Natural killer cell (primary cell): ENCODE data around the gene LILRB5. TPM values are rescaled to one million over a fixed set of nuclear protein-coding genes. Genes with fewer than 3 reads are reported as not detected.
"Not testable (repeated sequence)": the region's sequence is repeated elsewhere in the genome, so short reads cannot be mapped to it uniquely, and the experiment has no call there.

ENCODE experiments used
- ATAC-seq, 3 donors: fragments of 150-1000 bp in 2 of 3; fragments of 200-7000 bp in 1 of 3; cut with Tn5 transposase; 1 replicate in 1 of 3; 2 replicates in 2 of 3; pipeline ENCODE4 v1.10.0; 2021; ENCODE audit warnings: mild to moderate bottlenecking in 2 of 3, moderate library complexity in 2 of 3
- DNase-seq, 2 donors: peaks; one replicate each; pipeline versions ENCODE4 v3.0.0 to v3.0.0-alpha.2; 2013 to 2021; ENCODE audit warnings: mixed read lengths in 1 of 2
- H3K27ac ChIP-seq: one replicate; pipeline ENCODE4 v1.5.1; 2013; ENCODE audit warnings: mild to moderate bottlenecking, low read length
- H3K27me3 ChIP-seq: one replicate; pipeline ENCODE4 v1.6.1; 2013; ENCODE audit warnings: low read length; ENCODE audit not compliant: control insufficient read depth, insufficient read depth
- H3K36me3 ChIP-seq: one replicate; pipeline ENCODE4 v1.6.1; 2013; ENCODE audit warnings: low read length; ENCODE audit not compliant: control insufficient read depth, insufficient read depth
- H3K4me1 ChIP-seq: one replicate; pipeline ENCODE4 v1.6.1; 2013; ENCODE audit warnings: low read length; ENCODE audit not compliant: control insufficient read depth, insufficient read depth
- H3K4me3 ChIP-seq: one replicate; pipeline ENCODE4 v1.5.1; 2013; ENCODE audit warnings: low read length
- H3K9me3 ChIP-seq: one replicate; pipeline ENCODE4 v1.6.1; 2013; ENCODE audit warnings: low read length; ENCODE audit not compliant: control insufficient read depth, insufficient read depth
- H3K27ac Mint-ChIP-seq, 2 donors: one replicate each; pipeline ENCODE4 v1.8.0; 2022; ENCODE audit warnings: mild to moderate bottlenecking in 2 of 2, mixed read lengths in 2 of 2, moderate library complexity in 1 of 2
- H3K27me3 Mint-ChIP-seq, 2 donors: one replicate each; pipeline ENCODE4 v1.8.0; 2022; ENCODE audit warnings: low read depth in 2 of 2, mixed read lengths in 2 of 2
- H3K36me3 Mint-ChIP-seq: one replicate; pipeline ENCODE4 v1.8.0; 2022; ENCODE audit warnings: mixed read lengths
- H3K4me1 Mint-ChIP-seq, 2 donors: one replicate each; pipeline ENCODE4 v1.8.0; 2022; ENCODE audit warnings: mixed read lengths in 2 of 2
- H3K4me3 Mint-ChIP-seq: one replicate; pipeline ENCODE4 v1.8.0; 2022; ENCODE audit warnings: mild to moderate bottlenecking, moderate library complexity, mixed read lengths
- H3K9me3 Mint-ChIP-seq, 2 donors: one replicate each; pipeline ENCODE4 v1.8.0; 2022; ENCODE audit warnings: mixed read lengths in 2 of 2
- WGBS: methylation state at CpG from one replicate; pipeline ENCODE4 v1.1.7; 2013; ENCODE audit warnings: missing lambda C conversion rate; ENCODE audit not compliant: insufficient coverage; 5-methylcytosine and 5-hydroxymethylcytosine counted together
- intact Hi-C: fragments of 100-400 bp; cut with micrococcal nuclease; formaldehyde crosslinking; loops from one replicate; pipeline ENCODE4 v1.14.2; 2022
- total RNA-seq, 4 donors: library from RNA; stranded (reverse); fragments of 120-200 nt in 1 of 4; gene quantifications; one replicate each; pipeline versions ENCODE4 v1.2.3 to v1.2.4, GENCODE V29; 2013 to 2022
- TF ChIP-seq, protein P1 (sequence below): fragments of 200-600 bp; IDR thresholded peaks from one replicate; pipeline ENCODE4 v1.8.0; 2022; ENCODE audit warnings: antibody characterized with exemption

The LILRB5 gene
- total RNA-seq, 3 donors from 2014 or later (not counting 1 experiment from before 2014, with no cell fraction given): 0.09 to 0.18 TPM; not detected in 1

- intact Hi-C loops: no loop called here
- no peaks in the 10 kb centered on the region for H3K9me3 ChIP-seq
- no peak overlapping the region for H3K27ac ChIP-seq
- no peak for ATAC-seq
- no peak for DNase-seq
- H3K27me3 Mint-ChIP-seq: peaks cover 10 to 12% of the 10 kb centered on the region in 2 donors
- H3K4me3 ChIP-seq: no peak overlapping the region
- H3K36me3 Mint-ChIP-seq: no peaks in the 10 kb centered on the region
- H3K4me3 Mint-ChIP-seq: no peak overlapping the region
- no peaks in the 10 kb centered on the region for H3K27me3 ChIP-seq
- H3K36me3 ChIP-seq: no peaks in the 10 kb centered on the region
- no peaks in the 10 kb centered on the region for H3K9me3 Mint-ChIP-seq
- H3K4me1 Mint-ChIP-seq: peaks cover 0 to 4% of the 10 kb centered on the region in 2 donors
- H3K27ac Mint-ChIP-seq: no peak overlapping the region
- TF ChIP-seq, protein P1, sequence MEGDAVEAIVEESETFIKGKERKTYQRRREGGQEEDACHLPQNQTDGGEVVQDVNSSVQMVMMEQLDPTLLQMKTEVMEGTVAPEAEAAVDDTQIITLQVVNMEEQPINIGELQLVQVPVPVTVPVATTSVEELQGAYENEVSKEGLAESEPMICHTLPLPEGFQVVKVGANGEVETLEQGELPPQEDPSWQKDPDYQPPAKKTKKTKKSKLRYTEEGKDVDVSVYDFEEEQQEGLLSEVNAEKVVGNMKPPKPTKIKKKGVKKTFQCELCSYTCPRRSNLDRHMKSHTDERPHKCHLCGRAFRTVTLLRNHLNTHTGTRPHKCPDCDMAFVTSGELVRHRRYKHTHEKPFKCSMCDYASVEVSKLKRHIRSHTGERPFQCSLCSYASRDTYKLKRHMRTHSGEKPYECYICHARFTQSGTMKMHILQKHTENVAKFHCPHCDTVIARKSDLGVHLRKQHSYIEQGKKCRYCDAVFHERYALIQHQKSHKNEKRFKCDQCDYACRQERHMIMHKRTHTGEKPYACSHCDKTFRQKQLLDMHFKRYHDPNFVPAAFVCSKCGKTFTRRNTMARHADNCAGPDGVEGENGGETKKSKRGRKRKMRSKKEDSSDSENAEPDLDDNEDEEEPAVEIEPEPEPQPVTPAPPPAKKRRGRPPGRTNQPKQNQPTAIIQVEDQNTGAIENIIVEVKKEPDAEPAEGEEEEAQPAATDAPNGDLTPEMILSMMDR: no peak
- WGBS: 78% methylated on average over 2 of the region's 3 CpGs
- H3K4me1 ChIP-seq: peaks cover 3% of the 10 kb centered on the region
These were observed 16.7 kb upstream of the LILRB5 start for GRCh38 chr19:54273821-54274220.

- H3K27me3 ChIP-seq, H3K27ac Mint-ChIP-seq, H3K9me3 ChIP-seq, H3K27ac ChIP-seq, intact Hi-C loops, H3K9me3 Mint-ChIP-seq, ATAC-seq, H3K36me3 Mint-ChIP-seq, DNase-seq, H3K4me1 ChIP-seq, H3K4me1 Mint-ChIP-seq, H3K4me3 ChIP-seq, H3K36me3 ChIP-seq, H3K4me3 Mint-ChIP-seq: not testable (repeated sequence)
- peaks cover 15 to 21% of the 10 kb centered on the region in 2 donors for H3K27me3 Mint-ChIP-seq
- 36% methylated on average over 4 of the region's 5 CpGs for WGBS
These were observed 15.1 kb upstream of the LILRB5 start for GRCh38 chr19:54272181-54272580.

DNA sequence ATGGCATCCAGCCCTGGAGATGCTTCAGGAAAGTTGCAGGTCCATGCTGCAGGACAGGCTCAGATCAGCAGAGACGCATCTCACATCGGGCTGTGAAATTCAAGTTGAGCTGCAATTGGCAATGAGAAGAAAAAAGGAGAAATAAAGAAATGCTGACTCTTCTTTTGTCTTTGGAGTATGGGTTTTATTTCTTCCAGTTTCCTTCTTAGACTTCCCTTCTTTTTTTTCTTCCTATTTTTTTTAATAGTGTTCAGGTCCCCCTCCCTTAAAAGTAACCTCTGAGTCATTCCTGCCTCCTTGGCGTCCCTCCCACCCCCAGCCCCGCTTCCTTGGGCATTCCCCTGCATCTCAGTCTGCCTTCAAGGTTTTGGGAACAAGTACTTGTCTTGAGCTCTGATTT lies 14.5 kb upstream of the LILRB5 start:
- H3K4me1 ChIP-seq, H3K4me3 ChIP-seq, H3K9me3 ChIP-seq, H3K9me3 Mint-ChIP-seq, ATAC-seq, H3K27ac Mint-ChIP-seq, H3K4me1 Mint-ChIP-seq, H3K27me3 ChIP-seq, intact Hi-C loops, H3K36me3 Mint-ChIP-seq, H3K4me3 Mint-ChIP-seq, H3K36me3 ChIP-seq, DNase-seq, H3K27ac ChIP-seq: not testable (repeated sequence)
- WGBS: no CpG with 5 or more reads among the region's 4 CpGs
- H3K27me3 Mint-ChIP-seq: peaks cover 15 to 21% of the 10 kb centered on the region in 2 donors

DNA sequence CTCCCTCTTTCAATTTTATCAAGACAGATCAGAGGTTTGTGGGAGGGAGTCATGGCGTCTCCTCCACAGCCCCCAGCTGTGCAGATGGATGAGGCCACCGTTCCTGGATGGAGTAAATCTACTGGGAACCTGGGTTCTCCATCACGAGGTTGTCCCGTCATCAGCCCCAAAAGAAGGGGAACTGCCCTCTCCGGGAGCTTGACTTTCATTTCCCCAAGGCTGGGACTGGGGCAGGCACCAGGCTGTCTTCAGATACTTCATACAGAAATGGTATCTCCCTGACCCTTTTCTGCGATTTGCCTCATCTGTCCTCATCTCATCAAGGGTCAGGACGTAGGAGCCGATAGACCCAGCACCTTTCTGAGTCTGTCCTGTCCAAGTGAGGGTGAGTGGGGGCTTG lies 14.0 kb upstream of the LILRB5 start:
- 75% methylated on average over 8 of the region's 8 CpGs for WGBS
- no peak for DNase-seq
- H3K4me1 Mint-ChIP-seq: peaks cover 0 to 4% of the 10 kb centered on the region in 2 donors
- H3K27ac ChIP-seq: no peak overlapping the region
- H3K4me3 ChIP-seq: no peak overlapping the region
- no peaks in the 10 kb centered on the region for H3K9me3 Mint-ChIP-seq
- ATAC-seq: no peak
- no peak overlapping the region for H3K4me3 Mint-ChIP-seq
- no peaks in the 10 kb centered on the region for H3K9me3 ChIP-seq
- H3K27me3 Mint-ChIP-seq: peaks cover 15 to 21% of the 10 kb centered on the region in 2 donors
- no peaks in the 10 kb centered on the region for H3K27me3 ChIP-seq
- H3K4me1 ChIP-seq: peaks cover 3% of the 10 kb centered on the region
- intact Hi-C loops: no loop called here
- TF ChIP-seq, protein P1: no peak
- no peaks in the 10 kb centered on the region for H3K36me3 Mint-ChIP-seq
- H3K27ac Mint-ChIP-seq: no peak overlapping the region
- H3K36me3 ChIP-seq: no peaks in the 10 kb centered on the region
